ENCODE results near the gene CCM2.
A peak's percentile ranks its signal among the peaks of the same experiment; 100 is the strongest.

DNA sequence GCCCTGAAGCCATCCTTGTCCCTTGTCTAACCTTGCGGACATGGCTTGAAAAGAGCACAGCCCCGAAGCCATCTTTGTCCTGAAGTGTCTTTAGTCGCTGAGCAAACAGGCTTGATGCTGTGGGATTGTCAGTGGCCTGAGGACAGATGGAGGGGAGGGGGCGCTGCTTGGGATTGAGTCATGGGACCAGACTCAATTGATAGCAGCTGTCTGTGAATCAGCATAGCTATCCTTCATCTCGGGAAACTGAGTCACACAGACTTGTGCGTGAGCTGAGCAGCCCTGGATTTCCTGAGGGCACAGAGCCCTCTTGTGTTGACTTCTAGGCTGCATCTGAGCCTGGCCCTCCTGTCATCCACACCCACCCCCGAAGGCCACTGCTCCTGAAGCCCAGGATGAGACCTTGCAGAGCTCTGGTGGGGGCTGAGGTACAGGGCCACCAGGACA, 35.6 kb upstream of the CCM2 start:
- TF ChIP-seq, protein P1, sequence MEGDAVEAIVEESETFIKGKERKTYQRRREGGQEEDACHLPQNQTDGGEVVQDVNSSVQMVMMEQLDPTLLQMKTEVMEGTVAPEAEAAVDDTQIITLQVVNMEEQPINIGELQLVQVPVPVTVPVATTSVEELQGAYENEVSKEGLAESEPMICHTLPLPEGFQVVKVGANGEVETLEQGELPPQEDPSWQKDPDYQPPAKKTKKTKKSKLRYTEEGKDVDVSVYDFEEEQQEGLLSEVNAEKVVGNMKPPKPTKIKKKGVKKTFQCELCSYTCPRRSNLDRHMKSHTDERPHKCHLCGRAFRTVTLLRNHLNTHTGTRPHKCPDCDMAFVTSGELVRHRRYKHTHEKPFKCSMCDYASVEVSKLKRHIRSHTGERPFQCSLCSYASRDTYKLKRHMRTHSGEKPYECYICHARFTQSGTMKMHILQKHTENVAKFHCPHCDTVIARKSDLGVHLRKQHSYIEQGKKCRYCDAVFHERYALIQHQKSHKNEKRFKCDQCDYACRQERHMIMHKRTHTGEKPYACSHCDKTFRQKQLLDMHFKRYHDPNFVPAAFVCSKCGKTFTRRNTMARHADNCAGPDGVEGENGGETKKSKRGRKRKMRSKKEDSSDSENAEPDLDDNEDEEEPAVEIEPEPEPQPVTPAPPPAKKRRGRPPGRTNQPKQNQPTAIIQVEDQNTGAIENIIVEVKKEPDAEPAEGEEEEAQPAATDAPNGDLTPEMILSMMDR (conservative IDR thresholded peaks at IDR 0.05; ENCODE audit: low read depth in 2 of 2), result peak; percentile 55 to 74
- TF ChIP-seq POLR2AphosphoS5 (IDR thresholded peaks at IDR 0.05; ENCODE audit: low read depth), result no peak
- TF ChIP-seq, protein P2, sequence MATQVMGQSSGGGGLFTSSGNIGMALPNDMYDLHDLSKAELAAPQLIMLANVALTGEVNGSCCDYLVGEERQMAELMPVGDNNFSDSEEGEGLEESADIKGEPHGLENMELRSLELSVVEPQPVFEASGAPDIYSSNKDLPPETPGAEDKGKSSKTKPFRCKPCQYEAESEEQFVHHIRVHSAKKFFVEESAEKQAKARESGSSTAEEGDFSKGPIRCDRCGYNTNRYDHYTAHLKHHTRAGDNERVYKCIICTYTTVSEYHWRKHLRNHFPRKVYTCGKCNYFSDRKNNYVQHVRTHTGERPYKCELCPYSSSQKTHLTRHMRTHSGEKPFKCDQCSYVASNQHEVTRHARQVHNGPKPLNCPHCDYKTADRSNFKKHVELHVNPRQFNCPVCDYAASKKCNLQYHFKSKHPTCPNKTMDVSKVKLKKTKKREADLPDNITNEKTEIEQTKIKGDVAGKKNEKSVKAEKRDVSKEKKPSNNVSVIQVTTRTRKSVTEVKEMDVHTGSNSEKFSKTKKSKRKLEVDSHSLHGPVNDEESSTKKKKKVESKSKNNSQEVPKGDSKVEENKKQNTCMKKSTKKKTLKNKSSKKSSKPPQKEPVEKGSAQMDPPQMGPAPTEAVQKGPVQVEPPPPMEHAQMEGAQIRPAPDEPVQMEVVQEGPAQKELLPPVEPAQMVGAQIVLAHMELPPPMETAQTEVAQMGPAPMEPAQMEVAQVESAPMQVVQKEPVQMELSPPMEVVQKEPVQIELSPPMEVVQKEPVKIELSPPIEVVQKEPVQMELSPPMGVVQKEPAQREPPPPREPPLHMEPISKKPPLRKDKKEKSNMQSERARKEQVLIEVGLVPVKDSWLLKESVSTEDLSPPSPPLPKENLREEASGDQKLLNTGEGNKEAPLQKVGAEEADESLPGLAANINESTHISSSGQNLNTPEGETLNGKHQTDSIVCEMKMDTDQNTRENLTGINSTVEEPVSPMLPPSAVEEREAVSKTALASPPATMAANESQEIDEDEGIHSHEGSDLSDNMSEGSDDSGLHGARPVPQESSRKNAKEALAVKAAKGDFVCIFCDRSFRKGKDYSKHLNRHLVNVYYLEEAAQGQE (IDR thresholded peaks at IDR 0.05; ENCODE audit: unreplicated experiment), result no peak

All from GM23338 (cell line).